GM23338 (cell line): Measurements from ENCODE around the gene PUS7. TPM values are rescaled to one million over a fixed set of nuclear protein-coding genes. Genes with fewer than 3 reads are reported as not detected.
A peak's percentile ranks its signal among the peaks of the same experiment; 100 is the strongest.

Experiments
- ATAC-seq: fragments of 200-7000 bp; cut with Tn5 transposase; 3 replicates; pipeline ENCODE4 v1.9.1; 2020
- DNase-seq: peaks from one replicate; pipeline ENCODE4 v3.0.0-alpha.2; 2015; ENCODE audit warnings: low spot score
- H2AFZ ChIP-seq: fragments of 200-600 bp; sonication (generic); 2 replicates; pipeline ENCODE4 v1.8.0; 2016; ENCODE audit warnings: antibody characterized with exemption, mild to moderate bottlenecking, moderate library complexity
- H3F3A ChIP-seq: fragments of 200-600 bp; sonication (generic); replicated peaks from 2 replicates; pipeline ENCODE4 v1.8.0; 2017; ENCODE audit warnings: antibody characterized with exemption, mixed run types, low read depth
- H3K27ac ChIP-seq: fragments of 200-600 bp; sonication (generic); 2 replicates; pipeline ENCODE4 v1.6.1; 2016; ENCODE audit warnings: low read depth
- H3K27me3 ChIP-seq: fragments of 200-600 bp; sonication (generic); 2 replicates; pipeline ENCODE4 v1.8.0; 2016; ENCODE audit warnings: mild to moderate bottlenecking, mixed run types, moderate library complexity; ENCODE audit not compliant: insufficient read depth
- H3K36me3 ChIP-seq: fragments of 200-600 bp; sonication (generic); 2 replicates; pipeline ENCODE4 v1.8.0; 2016; ENCODE audit warnings: mild to moderate bottlenecking; ENCODE audit not compliant: insufficient read depth
- H3K4me1 ChIP-seq: fragments of 200-600 bp; sonication (generic); 2 replicates; pipeline ENCODE4 v1.8.0; 2016; ENCODE audit warnings: mild to moderate bottlenecking, moderate library complexity; ENCODE audit not compliant: insufficient read depth
- H3K4me2 ChIP-seq: fragments of 200-600 bp; sonication (generic); 2 replicates; pipeline ENCODE4 v1.7.1; 2017; ENCODE audit warnings: mixed run types
- H3K4me3 ChIP-seq: fragments of 200-600 bp; sonication (generic); 2 replicates; pipeline ENCODE4 v1.6.1; 2016; ENCODE audit warnings: mixed run types
- H3K79me2 ChIP-seq: fragments of 200-600 bp; sonication (generic); replicated peaks from 2 replicates; pipeline ENCODE4 v1.8.0; 2017; ENCODE audit warnings: mild to moderate bottlenecking; ENCODE audit not compliant: insufficient read depth
- H3K9me2 ChIP-seq: fragments of 200-600 bp; sonication (generic); 2 replicates; pipeline ENCODE4 v1.8.0; 2017; ENCODE audit not compliant: insufficient read depth
- H4K20me1 ChIP-seq: fragments of 200-600 bp; sonication (generic); replicated peaks from 2 replicates; pipeline ENCODE4 v1.8.0; 2017; ENCODE audit warnings: mild to moderate bottlenecking; ENCODE audit not compliant: insufficient read depth
- H3K27ac Mint-ChIP-seq: 2 replicates; pipeline ENCODE4 v1.8.0; 2020; ENCODE audit warnings: inconsistent platforms, mild to moderate bottlenecking, moderate library complexity, mixed read lengths
- H3K27me3 Mint-ChIP-seq: 3 replicates; pipeline ENCODE4 v1.8.0; 2022; ENCODE audit warnings: low read depth, mild to moderate bottlenecking, moderate library complexity, mixed read lengths, inconsistent platforms; ENCODE audit not compliant: insufficient read depth, poor library complexity
- H3K36me3 Mint-ChIP-seq: 3 replicates; pipeline ENCODE4 v1.8.0; 2021; ENCODE audit warnings: low read depth, mild to moderate bottlenecking, inconsistent platforms, moderate library complexity, mixed read lengths
- H3K4me1 Mint-ChIP-seq: 3 replicates; pipeline ENCODE4 v1.8.0; 2020; ENCODE audit warnings: mild to moderate bottlenecking, inconsistent platforms, mixed read lengths
- H3K4me3 Mint-ChIP-seq: 3 replicates; pipeline ENCODE4 v1.8.0; 2021; ENCODE audit warnings: moderate library complexity, mild to moderate bottlenecking, inconsistent platforms, mixed read lengths
- H3K9me3 Mint-ChIP-seq: 3 replicates; pipeline ENCODE4 v1.8.0; 2020; ENCODE audit warnings: moderate library complexity, mild to moderate bottlenecking, inconsistent platforms, mixed read lengths
- CREB1 ChIP-seq: fragments of 250-450 bp; sonication (Bioruptor Pico); IDR thresholded peaks from 2 replicates; pipeline ENCODE4 v1.5.0; 2020; ENCODE audit warnings: low read depth, mild to moderate bottlenecking, moderate library complexity
- CTCF ChIP-seq, 2 experiments: fragments of 200-600 bp in 1 of 2; sonication (generic) in 1 of 2; conservative IDR thresholded peaks; 2 replicates each; pipeline versions ENCODE4 v1.5.1 to v1.6.1; 2016 to 2017; ENCODE audit warnings: antibody characterized with exemption in 2 of 2, low read depth in 2 of 2, mild to moderate bottlenecking in 2 of 2, moderate library complexity in 1 of 2
- EZH2 ChIP-seq: fragments of 200-600 bp; sonication (generic); IDR thresholded peaks from one replicate; pipeline ENCODE4 v1.8.0; 2017; ENCODE audit warnings: antibody characterized with exemption, mild to moderate bottlenecking, low read depth; ENCODE audit not compliant: unreplicated experiment
- JUNB ChIP-seq: IDR thresholded peaks from one replicate; pipeline ENCODE4 v1.6.1; 2016; ENCODE audit warnings: antibody characterized with exemption; ENCODE audit not compliant: unreplicated experiment
- NANOG ChIP-seq: IDR thresholded peaks from 2 replicates; pipeline ENCODE4 v1.6.1; 2016; ENCODE audit warnings: antibody characterized with exemption, borderline replicate concordance
- POLR2AphosphoS5 ChIP-seq: IDR thresholded peaks from 2 replicates; pipeline ENCODE4 v1.6.1; 2016; ENCODE audit warnings: antibody characterized with exemption, low read depth
- STAT1 ChIP-seq: IDR thresholded peaks from one replicate; pipeline ENCODE4 v1.6.1; 2016; ENCODE audit warnings: antibody characterized with exemption; ENCODE audit not compliant: unreplicated experiment
- ZNF114 ChIP-seq: fragments of 250-450 bp; sonication (Bioruptor Pico); IDR thresholded peaks from 2 replicates; pipeline ENCODE4 v1.5.0; 2020; ENCODE audit warnings: mild to moderate bottlenecking, moderate library complexity
- ZNF331 ChIP-seq: fragments of 250-450 bp; sonication (Bioruptor Pico); IDR thresholded peaks from 2 replicates; pipeline ENCODE4 v1.5.0; 2020; ENCODE audit warnings: low read depth, mild to moderate bottlenecking, moderate library complexity
- polyA plus RNA-seq: library from polyadenylated mRNA; unstranded; fragments of >200 nt; fragmentation: Nextera tagmentation; extraction: Ambion mirVana; gene quantifications from 2 replicates; pipeline ENCODE4 v1.2.1, GENCODE V29; 2016
- total RNA-seq: library from RNA; depleted of rRNA; stranded (reverse); fragments of >200 nt; shearing (Covaris generic); gene quantifications from 2 replicates; pipeline ENCODE4 v1.2.3, GENCODE V29; 2014
- TF ChIP-seq, protein P1 (sequence below): IDR thresholded peaks from 2 replicates; pipeline ENCODE4 v1.6.1; 2016; ENCODE audit warnings: antibody characterized with exemption

The PUS7 gene
- total and polyA plus RNA-seq, 2 experiments from 2014 or later = 34.8 to 62.2 TPM

DNA sequence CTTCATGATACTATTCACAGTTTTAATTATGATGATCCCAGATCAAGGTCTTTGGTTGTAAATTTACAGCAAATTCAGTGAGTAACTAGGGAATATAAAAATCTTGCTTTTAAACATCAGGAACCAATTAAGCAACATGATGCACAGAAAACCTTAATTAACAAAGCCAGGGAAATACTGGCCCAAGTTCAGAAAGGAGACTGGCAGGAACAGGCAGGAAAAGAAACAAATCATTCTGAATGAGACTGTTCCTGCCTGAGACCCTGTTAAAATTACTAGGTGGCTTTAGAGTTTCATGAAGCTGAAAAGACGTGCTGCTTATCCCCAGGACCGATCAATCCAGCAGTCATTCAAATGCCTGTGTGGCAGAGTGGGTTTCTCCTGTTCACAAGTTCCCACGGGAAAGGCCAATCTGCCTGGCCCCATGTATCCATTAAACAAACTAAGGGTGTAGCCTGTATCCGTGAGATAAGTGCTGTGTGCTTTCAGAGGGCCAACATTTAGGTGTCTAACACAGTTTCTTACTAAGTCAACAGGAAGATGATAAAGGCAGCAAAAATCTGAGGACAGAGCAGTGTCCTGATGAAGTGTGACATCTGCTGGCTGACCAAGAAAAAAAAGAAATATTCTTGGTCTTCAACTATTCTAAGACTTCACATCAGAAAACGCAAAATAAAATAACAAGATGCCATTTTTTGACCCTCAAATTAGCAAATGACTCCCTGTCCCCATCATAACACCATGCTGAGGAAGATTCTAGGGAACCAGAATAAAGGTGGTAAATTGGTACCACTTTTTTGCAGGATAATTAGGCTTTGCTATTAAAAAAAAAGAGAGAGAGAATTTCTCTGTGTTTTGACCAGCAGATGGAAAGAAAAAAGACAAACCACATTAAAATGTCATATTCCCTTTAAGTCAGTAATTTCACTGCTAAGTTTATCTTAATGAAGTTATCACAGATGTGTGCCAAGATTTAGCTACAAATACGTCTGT lies 34.2 kb downstream of the PUS7 start:
- no peak overlapping the region for H2AFZ ChIP-seq
- Mint-ChIP-seq H3K4me3 (no peak overlapping the region), H3K27me3 (no peaks in the 10 kb centered on the region), H3K36me3 (peaks cover 58% of the 10 kb centered on the region), H3K9me3 (no peaks in the 10 kb centered on the region), H3K27ac (no peak overlapping the region; the same call in 1 of the 2 replicates), H3K4me1 (no peaks in the 10 kb centered on the region)
- H3K79me2 ChIP-seq = peaks cover 14% of the 10 kb centered on the region; the same call in 1 of the 2 replicates
- no peak overlapping the region for H3K4me2 ChIP-seq
- no peaks in the 10 kb centered on the region for H3K27me3 ChIP-seq
- H3K9me2 ChIP-seq = no peaks in the 10 kb centered on the region
- H3K4me3 ChIP-seq = no peak overlapping the region
- ATAC-seq (no peak), DNase-seq (no peak)
- H3F3A ChIP-seq = peaks cover 9% of the 10 kb centered on the region
- peaks cover 7% of the 10 kb centered on the region; the same call in 1 of the 2 replicates for H4K20me1 ChIP-seq
- TF ChIP-seq CREB1 (CRISPR knock-in tag) (no peak), NANOG (no peak), EZH2 (no peak), CTCF (conservative IDR thresholded peaks at IDR 0.05; ENCODE audit: low read depth in 2 of 2) (peak in 1 of 2 experiments; percentile 46; a peak in 3 of 4 replicates)
- H3K36me3 ChIP-seq = peaks cover 34% of the 10 kb centered on the region
- H3K4me1 ChIP-seq = no peaks in the 10 kb centered on the region
- H3K27ac ChIP-seq = no peak overlapping the region

DNA sequence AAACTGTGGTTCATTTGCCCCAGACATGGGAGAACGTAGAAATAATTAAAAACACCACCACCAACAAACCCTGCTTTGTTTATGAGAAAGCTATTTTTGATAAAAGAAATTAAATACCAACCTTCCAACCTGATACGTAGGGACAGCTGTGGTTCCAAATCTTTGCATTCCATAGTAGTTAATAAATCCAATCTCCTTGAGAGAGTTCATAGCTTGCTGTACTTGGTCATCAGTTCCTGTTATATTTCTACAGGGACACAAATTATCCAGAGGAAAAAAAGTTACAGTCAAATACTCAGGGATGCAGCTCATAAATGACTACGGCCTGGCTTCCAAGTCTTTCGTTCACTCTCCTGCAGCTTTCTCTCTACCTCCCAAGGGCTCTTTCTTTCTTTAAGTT lies 41.1 kb downstream of the PUS7 start:
- no peaks in the 10 kb centered on the region for H3K9me3 Mint-ChIP-seq
- H3K4me2 ChIP-seq = no peak overlapping the region
- no peak overlapping the region for H3K27ac Mint-ChIP-seq
- H3K9me2 ChIP-seq = no peaks in the 10 kb centered on the region
- peaks cover 82% of the 10 kb centered on the region for H3K36me3 Mint-ChIP-seq
- H3K27ac ChIP-seq = no peak overlapping the region
- no peaks in the 10 kb centered on the region for H3K79me2 ChIP-seq
- no peak overlapping the region for H3K4me3 Mint-ChIP-seq
- H3K36me3 ChIP-seq = peaks cover 49% of the 10 kb centered on the region
- H2AFZ ChIP-seq = no peak overlapping the region
- no peaks in the 10 kb centered on the region for H3K27me3 ChIP-seq
- no peaks in the 10 kb centered on the region; the same call in 1 of the 2 replicates for H3F3A ChIP-seq
- ATAC-seq (no peak), DNase-seq (no peak)
- no peaks in the 10 kb centered on the region for H3K4me1 ChIP-seq
- H4K20me1 ChIP-seq = no peaks in the 10 kb centered on the region
- no peak overlapping the region for H3K4me3 ChIP-seq
- H3K4me1 Mint-ChIP-seq = no peaks in the 10 kb centered on the region
- H3K27me3 Mint-ChIP-seq = peaks cover 4% of the 10 kb centered on the region
- TF ChIP-seq ZNF331 (CRISPR knock-in tag) (no peak), CTCF (conservative IDR thresholded peaks at IDR 0.05; ENCODE audit: low read depth in 2 of 2) (no peak), EZH2 (no peak), CREB1 (CRISPR knock-in tag) (no peak), POLR2AphosphoS5 (no peak), NANOG (no peak), ZNF114 (CRISPR knock-in tag) (no peak), STAT1 (no peak), JUNB (no peak)
- TF ChIP-seq, protein P1, sequence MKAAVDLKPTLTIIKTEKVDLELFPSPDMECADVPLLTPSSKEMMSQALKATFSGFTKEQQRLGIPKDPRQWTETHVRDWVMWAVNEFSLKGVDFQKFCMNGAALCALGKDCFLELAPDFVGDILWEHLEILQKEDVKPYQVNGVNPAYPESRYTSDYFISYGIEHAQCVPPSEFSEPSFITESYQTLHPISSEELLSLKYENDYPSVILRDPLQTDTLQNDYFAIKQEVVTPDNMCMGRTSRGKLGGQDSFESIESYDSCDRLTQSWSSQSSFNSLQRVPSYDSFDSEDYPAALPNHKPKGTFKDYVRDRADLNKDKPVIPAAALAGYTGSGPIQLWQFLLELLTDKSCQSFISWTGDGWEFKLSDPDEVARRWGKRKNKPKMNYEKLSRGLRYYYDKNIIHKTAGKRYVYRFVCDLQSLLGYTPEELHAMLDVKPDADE = no peak
